GM12864 (cell line): ENCODE measurements around the gene MYL5.
"Not testable (repeated sequence)": the region's sequence is repeated elsewhere in the genome, so short reads cannot be mapped to it uniquely, and the experiment has no call there.

Source experiments
- DNase-seq: peaks from one replicate; pipeline ENCODE4 v3.0.0-alpha.2; 2011; ENCODE audit warnings: low read depth
- H3K4me3 ChIP-seq: 2 replicates; pipeline ENCODE4 v1.5.1; 2011; ENCODE audit warnings: mild to moderate bottlenecking, low read depth, low read length, control low read depth
- CTCF ChIP-seq: IDR thresholded peaks from 2 replicates; pipeline ENCODE4 v1.5.1; 2011; ENCODE audit warnings: low read depth, mild to moderate bottlenecking, moderate library complexity, low read length, control low read depth, inconsistent platforms; ENCODE audit errors: missing control alignments

MYL5 gene

GRCh38 chr4:632926-633325 lies 41.4 kb upstream of the MYL5 start:
- no peak overlapping the region for H3K4me3 ChIP-seq
- DNase-seq = no peak
- TF ChIP-seq CTCF = no peak

GRCh38 chr4:633406-633805 lies 40.9 kb upstream of the MYL5 start:
- DNase-seq = no peak
- H3K4me3 ChIP-seq = no peak overlapping the region
- no peak for TF ChIP-seq CTCF

- DNase-seq = no peak
- no peak overlapping the region for H3K4me3 ChIP-seq
- TF ChIP-seq CTCF = no peak
Measured at GRCh38 chr4:633976-634598, 40.3 kb upstream of the MYL5 start.

- DNase-seq = no peak
Measured at GRCh38 chr4:634599-634985, 39.8 kb upstream of the MYL5 start.

GRCh38 chr4:635066-635835 lies 39.1 kb upstream of the MYL5 start:
- not testable (repeated sequence) for DNase-seq, H3K4me3 ChIP-seq

More at GRCh38 chr4:634599-634985, 39.8 kb upstream of the MYL5 start:
- TF ChIP-seq CTCF = no peak
- no peak overlapping the region for H3K4me3 ChIP-seq

GRCh38 chr4:635851-636627 lies 38.3 kb upstream of the MYL5 start:
- TF ChIP-seq CTCF = no peak
- H3K4me3 ChIP-seq = no peak overlapping the region
- no peak for DNase-seq

- DNase-seq = no peak
- no peak overlapping the region for H3K4me3 ChIP-seq
- TF ChIP-seq CTCF = no peak
Measured at GRCh38 chr4:636628-637159, 37.6 kb upstream of the MYL5 start.
